Thoracic aorta (tissue), 2 donors: ENCODE data around the gene BCKDHA. TPM values are rescaled to one million over a fixed set of nuclear protein-coding genes. Genes with fewer than 3 reads are reported as not detected.

Experiments
- ATAC-seq: fragments of 150-250 bp; one replicate; pipeline ENCODE4 v1.8.0; 2017; ENCODE audit warnings: low read depth; ENCODE audit not compliant: insufficient number of reproducible peaks, low FRiP score
- DNase-seq: peaks from one replicate; pipeline ENCODE4 v3.0.0-alpha.2; 2020; ENCODE audit warnings: low spot score
- H3K27ac ChIP-seq, 2 donors: fragments of 200-600 bp; sonication (generic); 1 replicate in 1 of 2; 2 replicates in 1 of 2; pipeline ENCODE4 v1.5.1; 2016; ENCODE audit warnings: mild to moderate bottlenecking in 2 of 2, moderate library complexity in 2 of 2
- H3K27me3 ChIP-seq: fragments of 200-600 bp; sonication (generic); replicated peaks from 2 replicates; pipeline ENCODE4 v1.6.0; 2016; ENCODE audit warnings: mild to moderate bottlenecking; ENCODE audit not compliant: insufficient read depth
- H3K36me3 ChIP-seq: fragments of 200-600 bp; sonication (generic); one replicate; pipeline ENCODE4 v1.5.1; 2016
- H3K4me1 ChIP-seq, 2 donors: fragments of 200-600 bp; sonication (generic); 1 replicate in 1 of 2; 2 replicates in 1 of 2; pipeline versions ENCODE4 v1.5.1 to v1.6.0; 2016; ENCODE audit warnings: low read depth in 2 of 2, mild to moderate bottlenecking in 1 of 2; ENCODE audit not compliant: control insufficient read depth in 1 of 2
- H3K4me3 ChIP-seq: fragments of 200-600 bp; sonication (generic); 2 replicates; pipeline ENCODE4 v1.5.1; 2016; ENCODE audit warnings: mild to moderate bottlenecking
- H3K9me3 ChIP-seq: fragments of 200-600 bp; sonication (generic); 2 replicates; pipeline ENCODE4 v1.5.1; 2016
- CTCF ChIP-seq: fragments of 200-600 bp; sonication (generic); IDR thresholded peaks from one replicate; pipeline ENCODE4 v1.5.1; 2019; ENCODE audit warnings: antibody characterized with exemption
- total RNA-seq, 2 donors: library from RNA; depleted of rRNA; stranded (reverse); fragments of >200 nt; gene quantifications; one replicate each; pipeline versions ENCODE4 v1.1.0 to v1.2.3, GENCODE V29; 2016

The BCKDHA gene
- total RNA-seq, 2 donors from 2014 or later: 18.5 to 35.9 TPM

- TF ChIP-seq CTCF: no peak
- Histone ChIP-seq H3K27me3 (no peaks in the 10 kb centered on the region), H3K36me3 (peaks cover 60% of the 10 kb centered on the region), H3K27ac (no peak overlapping the region), H3K4me3 (no peak overlapping the region), H3K4me1 (peaks cover 0 to 8% of the 10 kb centered on the region in 2 donors), H3K9me3 (no peaks in the 10 kb centered on the region)
- ATAC-seq (no peak), DNase-seq (no peak)
These were observed 16.8 kb downstream of the BCKDHA start for GRCh38 chr19:41414461-41414860.

- Histone ChIP-seq H3K27ac (no peak overlapping the region), H3K4me1 (peaks cover 0 to 1% of the 10 kb centered on the region in 2 donors), H3K36me3 (peaks cover 66% of the 10 kb centered on the region), H3K4me3 (no peak overlapping the region), H3K9me3 (no peaks in the 10 kb centered on the region), H3K27me3 (no peaks in the 10 kb centered on the region)
- DNase-seq (no peak), ATAC-seq (no peak)
- TF ChIP-seq CTCF: no peak
These were observed 17.5 kb downstream of the BCKDHA start for GRCh38 chr19:41415154-41415571.

GRCh38 chr19:41416194-41416674, 18.6 kb downstream of the BCKDHA start:
- DNase-seq: no peak
- Histone ChIP-seq H3K27ac (no peak overlapping the region), H3K4me1 (no peaks in the 10 kb centered on the region), H3K27me3 (no peaks in the 10 kb centered on the region), H3K9me3 (no peaks in the 10 kb centered on the region), H3K4me3 (no peak overlapping the region), H3K36me3 (peaks cover 68% of the 10 kb centered on the region)
- TF ChIP-seq CTCF: no peak
- ATAC-seq: no peak

GRCh38 chr19:41420101-41420880, 22.7 kb downstream of the BCKDHA start:
- Histone ChIP-seq H3K27ac (peak overlapping the region in 1 of 2 donors; percentile 7), H3K4me3 (no peak overlapping the region), H3K4me1 (no peaks in the 10 kb centered on the region), H3K9me3 (no peaks in the 10 kb centered on the region), H3K27me3 (no peaks in the 10 kb centered on the region), H3K36me3 (peaks cover 59% of the 10 kb centered on the region)
- ATAC-seq: no peak
- no peak for TF ChIP-seq CTCF
- no peak for DNase-seq

GRCh38 chr19:41421314-41421713, 23.7 kb downstream of the BCKDHA start:
- Histone ChIP-seq H3K36me3 (peaks cover 55% of the 10 kb centered on the region), H3K27ac (peak overlapping the region in 1 of 2 donors; percentile 7), H3K9me3 (no peaks in the 10 kb centered on the region), H3K27me3 (no peaks in the 10 kb centered on the region), H3K4me3 (no peak overlapping the region), H3K4me1 (peaks cover under 1 to 9% of the 10 kb centered on the region in 2 donors)
- ATAC-seq: no peak
- TF ChIP-seq CTCF: no peak
- DNase-seq: no peak
